HG03575 (cell line): ENCODE results near the gene DNM3.

Experiments used
- ATAC-seq: cut with Tn5 transposase; IDR thresholded peaks from one replicate; pipeline ENCODE4 v1.9.1; 2021; ENCODE audit not compliant: unreplicated experiment, insufficient number of reproducible peaks, low FRiP score; ENCODE audit errors: extremely low read depth

DNM3 gene

GRCh38 chr1:171943973-171944561 is 102.8 kb downstream of the DNM3 start:
- no peak for ATAC-seq

GRCh38 chr1:171948511-171948910 is 107.2 kb downstream of the DNM3 start:
- no peak for ATAC-seq

- ATAC-seq = no peak
These were observed 108.0 kb downstream of the DNM3 start for GRCh38 chr1:171949316-171949715.

GRCh38 chr1:171953835-171954234 is 112.5 kb downstream of the DNM3 start:
- no peak for ATAC-seq

- ATAC-seq = no peak
These were observed 113.1 kb downstream of the DNM3 start for GRCh38 chr1:171954361-171954760.

- no peak for ATAC-seq
These were observed 120.6 kb downstream of the DNM3 start for GRCh38 chr1:171961861-171962260.

- ATAC-seq = no peak
These were observed 122.5 kb downstream of the DNM3 start for GRCh38 chr1:171963762-171964161.

- ATAC-seq = no peak
These were observed 124.5 kb downstream of the DNM3 start for GRCh38 chr1:171965777-171966176.

- ATAC-seq = no peak
These were observed 125.3 kb downstream of the DNM3 start for GRCh38 chr1:171966426-171967220.

- ATAC-seq = no peak
These were observed 127.9 kb downstream of the DNM3 start for GRCh38 chr1:171969226-171969625.

GRCh38 chr1:171969813-171970212 is 128.5 kb downstream of the DNM3 start:
- ATAC-seq = no peak

GRCh38 chr1:171972846-171973245 is 131.5 kb downstream of the DNM3 start:
- no peak for ATAC-seq

- no peak for ATAC-seq
These were observed 132.1 kb downstream of the DNM3 start for GRCh38 chr1:171973421-171973820.

GRCh38 chr1:171981303-171981702 is 140.0 kb downstream of the DNM3 start:
- ATAC-seq = no peak

- ATAC-seq = no peak
These were observed 142.3 kb downstream of the DNM3 start for GRCh38 chr1:171983584-171983983.

- ATAC-seq = no peak
These were observed 143.0 kb downstream of the DNM3 start for GRCh38 chr1:171984262-171984661.

- no peak for ATAC-seq
These were observed 143.7 kb downstream of the DNM3 start for GRCh38 chr1:171984850-171985485.

- no peak for ATAC-seq
These were observed 144.3 kb downstream of the DNM3 start for GRCh38 chr1:171985639-171986038.

GRCh38 chr1:171988243-171988885 is 147.1 kb downstream of the DNM3 start:
- ATAC-seq = no peak

GRCh38 chr1:171990371-171990770 is 149.1 kb downstream of the DNM3 start:
- no peak for ATAC-seq
